GM18951 (cell line): ENCODE measurements around the gene BEND6.

Experiments
- POLR2A ChIP-seq: IDR thresholded peaks from 4 replicates; pipeline ENCODE4 v1.6.1; 2011; ENCODE audit warnings: mild to moderate bottlenecking; ENCODE audit not compliant: insufficient read length, insufficient read depth; ENCODE audit errors: extremely low read depth
- in situ Hi-C: fragments of 300-500 bp; cut with MboI; formaldehyde crosslinking; loops from one replicate; pipeline ENCODE4 v1.12.0; 2022; ENCODE audit warnings: low sequenced_read_pairs, mixed read lengths, inconsistent platforms; ENCODE audit not compliant: unreplicated experiment

BEND6 gene

GRCh38 chr6:57038906-57039305, 84.0 kb downstream of the BEND6 start:
- in situ Hi-C loops: loop anchor here (25.0 kb wide), 1 partner anchor 273 kb away; the partner anchor contains the start of gene PRIM2
- no peak for TF ChIP-seq POLR2A

- no peak for TF ChIP-seq POLR2A
- in situ Hi-C loops: loop anchor here (25.0 kb wide), 1 partner anchor 272 kb away; the partner anchor contains the start of gene PRIM2
Observed at GRCh38 chr6:57040011-57040410, 85.1 kb downstream of the BEND6 start.

- in situ Hi-C loops: loop anchor here (25.0 kb wide), 1 partner anchor 268 kb away; the partner anchor contains the start of gene PRIM2
Observed at GRCh38 chr6:57044061-57044460, 89.2 kb downstream of the BEND6 start.

GRCh38 chr6:57044568-57044967, 89.7 kb downstream of the BEND6 start:
- TF ChIP-seq POLR2A: no peak

GRCh38 chr6:57046332-57047256, 91.7 kb downstream of the BEND6 start, which contains the start of gene KIAA1586:
TSS of gene KIAA1586 (plus strand) at chr6:57046693. CDS start at chr6:57046756, 63 bp downstream.
- TF ChIP-seq POLR2A: peak; percentile 61
- in situ Hi-C loops: loop anchor here (25.0 kb wide), 1 partner anchor 266 kb away; the partner anchor contains the start of gene PRIM2

More at GRCh38 chr6:57044568-57044967, 89.7 kb downstream of the BEND6 start:
- in situ Hi-C loops: loop anchor here (25.0 kb wide), 1 partner anchor 268 kb away; the partner anchor contains the start of gene PRIM2

GRCh38 chr6:57047257-57047585, 92.3 kb downstream of the BEND6 start:
- in situ Hi-C loops: loop anchor here (25.0 kb wide), 1 partner anchor 265 kb away; the partner anchor contains the start of gene PRIM2

GRCh38 chr6:57047859-57048258, 93.0 kb downstream of the BEND6 start:
- in situ Hi-C loops: loop anchor here (25.0 kb wide), 1 partner anchor 264 kb away; the partner anchor contains the start of gene PRIM2

GRCh38 chr6:57048577-57048976, 93.7 kb downstream of the BEND6 start:
- in situ Hi-C loops: loop anchor here (25.0 kb wide), 1 partner anchor 264 kb away; the partner anchor contains the start of gene PRIM2

GRCh38 chr6:57063847-57064246, 108.9 kb downstream of the BEND6 start:
- TF ChIP-seq POLR2A: no peak
- in situ Hi-C loops: no loop called here

More at GRCh38 chr6:57048577-57048976, 93.7 kb downstream of the BEND6 start:
- no peak for TF ChIP-seq POLR2A

GRCh38 chr6:57064809-57065208, 109.9 kb downstream of the BEND6 start:
- TF ChIP-seq POLR2A: no peak
- in situ Hi-C loops: no loop called here

- in situ Hi-C loops: no loop called here
- no peak for TF ChIP-seq POLR2A
Observed at GRCh38 chr6:57068061-57068460, 113.2 kb downstream of the BEND6 start.

GRCh38 chr6:57069228-57069627, 114.3 kb downstream of the BEND6 start:
- in situ Hi-C loops: no loop called here
- no peak for TF ChIP-seq POLR2A

GRCh38 chr6:57069920-57070331, 115.0 kb downstream of the BEND6 start:
- TF ChIP-seq POLR2A: no peak

GRCh38 chr6:57072108-57072507, 117.2 kb downstream of the BEND6 start:
- in situ Hi-C loops: no loop called here

More at GRCh38 chr6:57069920-57070331, 115.0 kb downstream of the BEND6 start:
- in situ Hi-C loops: no loop called here

More at GRCh38 chr6:57072108-57072507, 117.2 kb downstream of the BEND6 start:
- no peak for TF ChIP-seq POLR2A
